Measurements from ENCODE around the gene MESD. TPM values are rescaled to one million over a fixed set of nuclear protein-coding genes. Genes with fewer than 3 reads are reported as not detected.

Gene MESD
- total RNA-seq, 1 experiment from 2014 or later: 47.3 TPM

- Mint-ChIP-seq H3K4me1 (ENCODE audit: low read depth, unreplicated experiment) (peaks cover 13% of the 10 kb centered on the region), H3K27me3 (ENCODE audit: unreplicated experiment) (no peaks in the 10 kb centered on the region), H3K9me3 (ENCODE audit: low read depth, unreplicated experiment) (no peaks in the 10 kb centered on the region), H3K27ac (ENCODE audit: unreplicated experiment) (no peak overlapping the region), H3K36me3 (ENCODE audit: insufficient read depth, unreplicated experiment) (no peaks in the 10 kb centered on the region), H3K4me3 (ENCODE audit: low read depth, unreplicated experiment) (no peak overlapping the region)
- intact Hi-C loops (cut with micrococcal nuclease; ENCODE audit: unreplicated experiment): no loop called here
- BruUV-seq (replicated peaks): no TSS peak
- no peak for TF ChIP-seq CTCF (IDR thresholded peaks at IDR 0.05; ENCODE audit: unreplicated experiment)
- DNase-seq: no peak
- CTCF ChIA-PET: no interaction called here
Measured at GRCh38 chr15:80936288-80937078, 53.1 kb downstream of the MESD start.

GRCh38 chr15:80934761-80935221, 54.8 kb downstream of the MESD start:
- no peak for TF ChIP-seq CTCF (IDR thresholded peaks at IDR 0.05; ENCODE audit: unreplicated experiment)
- Mint-ChIP-seq H3K27me3 (ENCODE audit: unreplicated experiment) (no peaks in the 10 kb centered on the region), H3K9me3 (ENCODE audit: low read depth, unreplicated experiment) (no peaks in the 10 kb centered on the region), H3K27ac (ENCODE audit: unreplicated experiment) (no peak overlapping the region), H3K36me3 (ENCODE audit: insufficient read depth, unreplicated experiment) (no peaks in the 10 kb centered on the region), H3K4me3 (ENCODE audit: low read depth, unreplicated experiment) (no peak overlapping the region), H3K4me1 (ENCODE audit: low read depth, unreplicated experiment) (peaks cover 13% of the 10 kb centered on the region)
- CTCF ChIA-PET: interaction anchor here (0.7 kb wide), 1 partner anchor 13 kb away, joined by 3 read pairs; no protein-coding TSS in a partner anchor
- intact Hi-C loops (cut with micrococcal nuclease; ENCODE audit: unreplicated experiment): no loop called here
- BruUV-seq (replicated peaks): no TSS peak
- no peak for DNase-seq

- no peak for DNase-seq
- H3K9me3 Mint-ChIP-seq (ENCODE audit: low read depth, unreplicated experiment): no peaks in the 10 kb centered on the region
- no peaks in the 10 kb centered on the region for H3K27me3 Mint-ChIP-seq (ENCODE audit: unreplicated experiment)
- no peaks in the 10 kb centered on the region for H3K36me3 Mint-ChIP-seq (ENCODE audit: insufficient read depth, unreplicated experiment)
- TF ChIP-seq CTCF (IDR thresholded peaks at IDR 0.05; ENCODE audit: unreplicated experiment): no peak
- CTCF ChIA-PET: no interaction called here
- H3K4me3 Mint-ChIP-seq (ENCODE audit: low read depth, unreplicated experiment): no peak overlapping the region
- no TSS peak for BruUV-seq (replicated peaks)
- no peak overlapping the region for H3K27ac Mint-ChIP-seq (ENCODE audit: unreplicated experiment)
- intact Hi-C loops (cut with micrococcal nuclease; ENCODE audit: unreplicated experiment): no loop called here
- peaks cover 13% of the 10 kb centered on the region for H3K4me1 Mint-ChIP-seq (ENCODE audit: low read depth, unreplicated experiment)
Measured at GRCh38 chr15:80932989-80933388, 56.6 kb downstream of the MESD start.

GRCh38 chr15:80932513-80932815, 57.2 kb downstream of the MESD start:
- peaks cover 13% of the 10 kb centered on the region for H3K4me1 Mint-ChIP-seq (ENCODE audit: low read depth, unreplicated experiment)
- H3K27ac Mint-ChIP-seq (ENCODE audit: unreplicated experiment): no peak overlapping the region
- H3K9me3 Mint-ChIP-seq (ENCODE audit: low read depth, unreplicated experiment): no peaks in the 10 kb centered on the region
- BruUV-seq (replicated peaks): no TSS peak
- H3K27me3 Mint-ChIP-seq (ENCODE audit: unreplicated experiment): no peaks in the 10 kb centered on the region
- CTCF ChIA-PET: no interaction called here
- no peaks in the 10 kb centered on the region for H3K36me3 Mint-ChIP-seq (ENCODE audit: insufficient read depth, unreplicated experiment)
- TF ChIP-seq CTCF (IDR thresholded peaks at IDR 0.05; ENCODE audit: unreplicated experiment): no peak
- H3K4me3 Mint-ChIP-seq (ENCODE audit: low read depth, unreplicated experiment): no peak overlapping the region
- intact Hi-C loops (cut with micrococcal nuclease; ENCODE audit: unreplicated experiment): no loop called here
- DNase-seq: no peak

All from Calu3 (cell line).